Measurements from ENCODE around the gene PROSER2. TPM values are rescaled to one million over a fixed set of nuclear protein-coding genes. Genes with fewer than 3 reads are reported as not detected.

Gene PROSER2
- total RNA-seq, 1 experiment from 2014 or later = 4.1 TPM

- H3K27ac ChIP-seq (ENCODE audit: low read length) = no peak overlapping the region
- ChIA-PET CTCF (no interaction called here), POLR2A (no interaction called here)
- in situ Hi-C loops (cut with HindIII; ENCODE audit: low pct_unique_long_range_greater_than_20kb, low sequenced_read_pairs) = no loop called here
- no peak for DNase-seq (ENCODE audit: low read depth, low spot score)
- BruUV-seq (replicated peaks) = no TSS peak
- TF ChIP-seq REST (IDR thresholded peaks at IDR 0.05; ENCODE audit: insufficient read depth in 1 of 2, low read depth in 2 of 2, low read length in 1 of 2) = no peak
- TF ChIP-seq SIN3A (IDR thresholded peaks at IDR 0.05; ENCODE audit: borderline replicate concordance, insufficient read depth, low read depth, low read length) = no peak
- TF ChIP-seq CTCF (IDR thresholded peaks at IDR 0.05) = no peak
- TF ChIP-seq POLR2AphosphoS5 (IDR thresholded peaks at IDR 0.05; ENCODE audit: low read depth, low read length) = no peak
- no peak for TF ChIP-seq TCF7L2 (IDR thresholded peaks at IDR 0.05; ENCODE audit: low read depth, low read length)
- H3K4me3 ChIP-seq (ENCODE audit: low read depth in 2 of 2, low read length in 2 of 2) = no peak overlapping the region
- H3K4me1 ChIP-seq (ENCODE audit: control insufficient read depth, insufficient read depth, low read length) = peaks cover 8% of the 10 kb centered on the region
- intact Hi-C loops (cut with micrococcal nuclease; ENCODE audit: unreplicated experiment) = no loop called here
- H3K27me3 ChIP-seq (ENCODE audit: control insufficient read depth, insufficient read depth, low read length) = no peaks in the 10 kb centered on the region
- H3K36me3 ChIP-seq (ENCODE audit: control insufficient read depth, insufficient read depth, low read length) = no peaks in the 10 kb centered on the region
- ATAC-seq = no peak
- H3K9me3 ChIP-seq (ENCODE audit: control insufficient read depth, insufficient read depth, low read depth, low read length) = no peaks in the 10 kb centered on the region
These were observed 12.5 kb downstream of the PROSER2 start for GRCh38 chr10:11835704-11836103.

- Histone ChIP-seq H3K36me3 (ENCODE audit: control insufficient read depth, insufficient read depth, low read length) (no peaks in the 10 kb centered on the region), H3K9me3 (ENCODE audit: control insufficient read depth, insufficient read depth, low read depth, low read length) (no peaks in the 10 kb centered on the region), H3K4me1 (ENCODE audit: control insufficient read depth, insufficient read depth, low read length) (no peaks in the 10 kb centered on the region), H3K27me3 (ENCODE audit: control insufficient read depth, insufficient read depth, low read length) (no peaks in the 10 kb centered on the region), H3K27ac (ENCODE audit: low read length) (no peak overlapping the region), H3K4me3 (ENCODE audit: low read depth in 2 of 2, low read length in 2 of 2) (no peak overlapping the region)
- ATAC-seq = no peak
- CTCF ChIA-PET = no interaction called here
- no peak for TF ChIP-seq TCF7L2 (IDR thresholded peaks at IDR 0.05; ENCODE audit: low read depth, low read length)
- no peak for TF ChIP-seq SIN3A (IDR thresholded peaks at IDR 0.05; ENCODE audit: borderline replicate concordance, insufficient read depth, low read depth, low read length)
- TF ChIP-seq POLR2AphosphoS5 (IDR thresholded peaks at IDR 0.05; ENCODE audit: low read depth, low read length) = no peak
- no peak for TF ChIP-seq REST (IDR thresholded peaks at IDR 0.05; ENCODE audit: insufficient read depth in 1 of 2, low read depth in 2 of 2, low read length in 1 of 2)
- no peak for TF ChIP-seq CTCF (IDR thresholded peaks at IDR 0.05)
- intact Hi-C loops (cut with micrococcal nuclease; ENCODE audit: unreplicated experiment) = no loop called here
- no peak for DNase-seq (ENCODE audit: low read depth, low spot score)
- BruUV-seq (replicated peaks) = no TSS peak
- in situ Hi-C loops (cut with HindIII; ENCODE audit: low pct_unique_long_range_greater_than_20kb, low sequenced_read_pairs) = no loop called here
- POLR2A ChIA-PET = no interaction called here
These were observed 14.4 kb downstream of the PROSER2 start for GRCh38 chr10:11837372-11838161.

Data from Panc1 (cell line).